Measurements from ENCODE around the gene SPIRE1.
"Not testable (repeated sequence)": the region's sequence is repeated elsewhere in the genome, so short reads cannot be mapped to it uniquely, and the experiment has no call there.

SPIRE1 gene

GRCh38 chr18:12552879-12553242 lies 105.0 kb downstream of the SPIRE1 start:
- ATAC-seq, result no peak
- TF ChIP-seq, protein P1, sequence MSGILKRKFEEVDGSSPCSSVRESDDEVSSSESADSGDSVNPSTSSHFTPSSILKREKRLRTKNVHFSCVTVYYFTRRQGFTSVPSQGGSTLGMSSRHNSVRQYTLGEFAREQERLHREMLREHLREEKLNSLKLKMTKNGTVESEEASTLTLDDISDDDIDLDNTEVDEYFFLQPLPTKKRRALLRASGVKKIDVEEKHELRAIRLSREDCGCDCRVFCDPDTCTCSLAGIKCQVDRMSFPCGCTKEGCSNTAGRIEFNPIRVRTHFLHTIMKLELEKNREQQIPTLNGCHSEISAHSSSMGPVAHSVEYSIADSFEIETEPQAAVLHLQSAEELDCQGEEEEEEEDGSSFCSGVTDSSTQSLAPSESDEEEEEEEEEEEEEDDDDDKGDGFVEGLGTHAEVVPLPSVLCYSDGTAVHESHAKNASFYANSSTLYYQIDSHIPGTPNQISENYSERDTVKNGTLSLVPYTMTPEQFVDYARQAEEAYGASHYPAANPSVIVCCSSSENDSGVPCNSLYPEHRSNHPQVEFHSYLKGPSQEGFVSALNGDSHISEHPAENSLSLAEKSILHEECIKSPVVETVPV (CRISPR knock-in tag; IDR thresholded peaks at IDR 0.05), result no peak
- TF ChIP-seq ZFP30 (CRISPR knock-in tag; IDR thresholded peaks at IDR 0.05) (no peak), RARB (CRISPR knock-in tag; IDR thresholded peaks at IDR 0.05) (no peak), ZFP3 (CRISPR knock-in tag; IDR thresholded peaks at IDR 0.05) (no peak), SNAI2 (CRISPR knock-in tag; IDR thresholded peaks at IDR 0.05) (no peak), CREB5 (CRISPR knock-in tag; IDR thresholded peaks at IDR 0.05; ENCODE audit: low read depth) (no peak), TSHZ2 (CRISPR knock-in tag; IDR thresholded peaks at IDR 0.05) (no peak), ZC3H10 (CRISPR knock-in tag; IDR thresholded peaks at IDR 0.05) (no peak), OSR1 (CRISPR knock-in tag; IDR thresholded peaks at IDR 0.05) (no peak), ZNF70 (CRISPR knock-in tag; IDR thresholded peaks at IDR 0.05) (no peak), TOX (CRISPR knock-in tag; IDR thresholded peaks at IDR 0.05; ENCODE audit: borderline replicate concordance) (no peak), PPARA (CRISPR knock-in tag; IDR thresholded peaks at IDR 0.05; ENCODE audit: borderline replicate concordance) (no peak), ZNF8 (CRISPR knock-in tag; IDR thresholded peaks at IDR 0.05) (no peak), POU6F1 (CRISPR knock-in tag; IDR thresholded peaks at IDR 0.05; ENCODE audit: borderline replicate concordance, low read depth) (no peak), ARNTL (CRISPR knock-in tag; IDR thresholded peaks at IDR 0.05; ENCODE audit: borderline replicate concordance, low read depth) (no peak), TCF4 (CRISPR knock-in tag; IDR thresholded peaks at IDR 0.05; ENCODE audit: borderline replicate concordance) (no peak), ESRRG (CRISPR knock-in tag; IDR thresholded peaks at IDR 0.05) (no peak), BACH2 (CRISPR knock-in tag; IDR thresholded peaks at IDR 0.05; ENCODE audit: borderline replicate concordance) (no peak), GLIS3 (CRISPR knock-in tag; IDR thresholded peaks at IDR 0.05) (no peak), CSDC2 (CRISPR knock-in tag; IDR thresholded peaks at IDR 0.05) (no peak)

- ATAC-seq, result peak; percentile 31; the same call in 1 of the 3 replicates
These were observed 105.7 kb downstream of the SPIRE1 start for GRCh38 chr18:12551943-12552878.

- ATAC-seq, result not testable (repeated sequence)
These were observed 106.4 kb downstream of the SPIRE1 start for GRCh38 chr18:12551466-12551865.

- ATAC-seq, result no peak
- TF ChIP-seq ZC3H10 (CRISPR knock-in tag; IDR thresholded peaks at IDR 0.05) (no peak), ZNF70 (CRISPR knock-in tag; IDR thresholded peaks at IDR 0.05) (no peak), POU6F1 (CRISPR knock-in tag; IDR thresholded peaks at IDR 0.05; ENCODE audit: borderline replicate concordance, low read depth) (no peak), PATZ1 (CRISPR knock-in tag; IDR thresholded peaks at IDR 0.05; ENCODE audit: borderline replicate concordance) (no peak), OSR1 (CRISPR knock-in tag; IDR thresholded peaks at IDR 0.05) (no peak), ISL1 (CRISPR knock-in tag; IDR thresholded peaks at IDR 0.05) (no peak), PPARA (CRISPR knock-in tag; IDR thresholded peaks at IDR 0.05; ENCODE audit: borderline replicate concordance) (no peak), CSDC2 (CRISPR knock-in tag; IDR thresholded peaks at IDR 0.05) (no peak), ZNF565 (CRISPR knock-in tag; conservative IDR thresholded peaks at IDR 0.05; ENCODE audit: low read depth) (no peak), RARB (CRISPR knock-in tag; IDR thresholded peaks at IDR 0.05) (no peak)
These were observed 114.2 kb downstream of the SPIRE1 start for GRCh38 chr18:12543697-12544096.
